Lower lobe of right lung (tissue), 2 donors: Measurements from ENCODE around the gene OTOG. TPM values are rescaled to one million over a fixed set of nuclear protein-coding genes. Genes with fewer than 3 reads are reported as not detected.

Experiments
- ATAC-seq, 2 donors: fragments of 200-7000 bp; cut with Tn5 transposase; one replicate each; pipeline ENCODE4 v1.9.1; 2020 to 2022; ENCODE audit warnings: mild to moderate bottlenecking in 2 of 2, moderate library complexity in 2 of 2
- DNase-seq: peaks from one replicate; pipeline ENCODE4 v3.0.0-alpha.2; 2020
- H3K27ac ChIP-seq: fragments of 200-600 bp; one replicate; pipeline ENCODE4 v1.8.0; 2022
- H3K27me3 ChIP-seq: fragments of 200-600 bp; one replicate; pipeline ENCODE4 v1.8.0; 2022; ENCODE audit warnings: low read depth
- H3K36me3 ChIP-seq: fragments of 200-600 bp; one replicate; pipeline ENCODE4 v1.8.0; 2022; ENCODE audit warnings: mild to moderate bottlenecking
- H3K4me1 ChIP-seq: fragments of 200-600 bp; one replicate; pipeline ENCODE4 v1.8.0; 2022
- H3K4me3 ChIP-seq: fragments of 200-600 bp; one replicate; pipeline ENCODE4 v1.8.0; 2022; ENCODE audit warnings: mild to moderate bottlenecking
- H3K9me3 ChIP-seq: fragments of 200-600 bp; one replicate; pipeline ENCODE4 v1.8.0; 2022
- intact Hi-C: fragments of 100-400 bp; cut with DNase I; formaldehyde crosslinking; loops from one replicate; pipeline ENCODE4 v1.11.0; 2022
- total RNA-seq: library from RNA; stranded (reverse); fragmentation: NEBNext Ultra II Directional; extraction: Animal tissue kit (Norgen Biotek cat#: 25700); gene quantifications from one replicate; pipeline ENCODE4 v1.2.1, GENCODE V29; 2021
- TF ChIP-seq, protein P1 (sequence below): fragments of 200-600 bp; IDR thresholded peaks from one replicate; pipeline ENCODE4 v1.8.0; 2022; ENCODE audit warnings: antibody characterized with exemption, mild to moderate bottlenecking
- donor health status: DM: no; HTN: yes; CAD: no; lungs with severe emphysema.

OTOG gene
- total RNA-seq, 1 donor from 2014 or later: not detected

DNA sequence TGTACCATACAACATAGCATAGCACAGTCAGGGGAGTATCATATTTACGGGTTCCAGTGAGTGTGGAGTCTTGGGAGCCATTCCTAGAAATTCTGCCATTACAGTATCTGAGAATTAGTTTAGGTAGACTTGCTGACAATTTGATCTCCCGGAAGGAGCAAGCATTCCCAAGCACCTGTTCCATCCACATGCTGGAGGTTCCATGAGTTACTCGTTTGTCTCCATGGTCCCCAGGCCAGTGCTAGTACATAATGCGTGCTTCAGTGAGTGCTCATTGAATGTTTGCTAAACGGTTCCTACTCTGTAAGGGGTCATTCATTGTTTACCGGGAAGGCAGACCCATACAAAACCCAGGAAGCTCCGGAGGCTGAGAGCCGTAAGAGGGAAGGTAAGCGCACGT, 144.9 kb downstream of the OTOG start:
- H3K36me3 ChIP-seq: no peaks in the 10 kb centered on the region
- TF ChIP-seq, protein P1, sequence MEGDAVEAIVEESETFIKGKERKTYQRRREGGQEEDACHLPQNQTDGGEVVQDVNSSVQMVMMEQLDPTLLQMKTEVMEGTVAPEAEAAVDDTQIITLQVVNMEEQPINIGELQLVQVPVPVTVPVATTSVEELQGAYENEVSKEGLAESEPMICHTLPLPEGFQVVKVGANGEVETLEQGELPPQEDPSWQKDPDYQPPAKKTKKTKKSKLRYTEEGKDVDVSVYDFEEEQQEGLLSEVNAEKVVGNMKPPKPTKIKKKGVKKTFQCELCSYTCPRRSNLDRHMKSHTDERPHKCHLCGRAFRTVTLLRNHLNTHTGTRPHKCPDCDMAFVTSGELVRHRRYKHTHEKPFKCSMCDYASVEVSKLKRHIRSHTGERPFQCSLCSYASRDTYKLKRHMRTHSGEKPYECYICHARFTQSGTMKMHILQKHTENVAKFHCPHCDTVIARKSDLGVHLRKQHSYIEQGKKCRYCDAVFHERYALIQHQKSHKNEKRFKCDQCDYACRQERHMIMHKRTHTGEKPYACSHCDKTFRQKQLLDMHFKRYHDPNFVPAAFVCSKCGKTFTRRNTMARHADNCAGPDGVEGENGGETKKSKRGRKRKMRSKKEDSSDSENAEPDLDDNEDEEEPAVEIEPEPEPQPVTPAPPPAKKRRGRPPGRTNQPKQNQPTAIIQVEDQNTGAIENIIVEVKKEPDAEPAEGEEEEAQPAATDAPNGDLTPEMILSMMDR: no peak
- intact Hi-C loops: no loop called here
- DNase-seq (no peak), ATAC-seq (no peak)
- H3K4me1 ChIP-seq: no peaks in the 10 kb centered on the region
- H3K4me3 ChIP-seq: no peak overlapping the region
- H3K9me3 ChIP-seq: no peaks in the 10 kb centered on the region
- H3K27ac ChIP-seq: no peak overlapping the region
- H3K27me3 ChIP-seq: peaks cover 45% of the 10 kb centered on the region

DNA sequence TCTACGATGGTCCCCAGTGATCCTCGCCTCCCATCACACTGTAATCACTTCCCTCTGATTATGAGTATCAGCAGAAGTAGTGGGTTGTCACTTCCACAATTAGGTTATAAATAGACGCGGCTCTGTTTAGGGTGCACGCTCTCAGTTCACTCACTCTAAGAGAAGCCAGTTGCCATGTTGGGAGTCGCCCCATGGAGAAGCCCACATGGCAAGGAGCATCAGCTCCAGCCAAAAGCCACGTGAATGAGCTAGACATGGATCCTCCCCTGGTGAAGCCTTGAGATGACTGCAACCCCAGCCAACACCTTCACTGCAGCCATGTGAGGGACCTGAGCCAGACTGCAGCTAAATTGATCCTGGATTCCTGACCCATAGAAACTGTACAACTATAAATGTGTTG, 145.9 kb downstream of the OTOG start:
- peaks cover 49% of the 10 kb centered on the region for H3K27me3 ChIP-seq
- ATAC-seq (no peak), DNase-seq (no peak)
- no peak overlapping the region for H3K4me3 ChIP-seq
- no peaks in the 10 kb centered on the region for H3K4me1 ChIP-seq
- H3K36me3 ChIP-seq: no peaks in the 10 kb centered on the region
- intact Hi-C loops: no loop called here
- TF ChIP-seq, protein P1: no peak
- H3K9me3 ChIP-seq: no peaks in the 10 kb centered on the region
- no peak overlapping the region for H3K27ac ChIP-seq

DNA sequence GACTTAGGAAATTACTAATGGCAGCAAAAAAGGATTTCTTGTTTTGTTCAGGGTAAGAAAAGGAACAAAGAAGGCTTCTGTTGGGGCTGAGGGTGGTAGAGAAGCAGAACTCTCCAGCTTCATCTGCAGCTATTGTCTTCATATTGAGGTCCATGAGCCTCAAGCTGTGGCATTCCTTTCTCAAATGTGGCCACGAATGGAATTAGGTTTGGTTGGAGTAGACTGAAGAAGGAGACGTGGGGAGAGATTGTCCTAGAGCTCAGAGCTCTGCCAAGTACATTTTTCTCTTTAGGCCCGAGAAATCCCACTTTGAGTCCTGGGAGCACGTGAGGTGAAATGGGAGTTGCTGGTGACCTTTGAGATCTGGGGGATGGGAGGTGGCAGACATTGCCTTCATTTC, 146.5 kb downstream of the OTOG start:
- intact Hi-C loops: no loop called here
- DNase-seq: no peak
- Histone ChIP-seq H3K27ac (no peak overlapping the region), H3K36me3 (no peaks in the 10 kb centered on the region), H3K4me3 (no peak overlapping the region), H3K27me3 (peaks cover 49% of the 10 kb centered on the region), H3K4me1 (no peaks in the 10 kb centered on the region), H3K9me3 (no peaks in the 10 kb centered on the region)
- TF ChIP-seq, protein P1: no peak
- no peak for ATAC-seq

DNA sequence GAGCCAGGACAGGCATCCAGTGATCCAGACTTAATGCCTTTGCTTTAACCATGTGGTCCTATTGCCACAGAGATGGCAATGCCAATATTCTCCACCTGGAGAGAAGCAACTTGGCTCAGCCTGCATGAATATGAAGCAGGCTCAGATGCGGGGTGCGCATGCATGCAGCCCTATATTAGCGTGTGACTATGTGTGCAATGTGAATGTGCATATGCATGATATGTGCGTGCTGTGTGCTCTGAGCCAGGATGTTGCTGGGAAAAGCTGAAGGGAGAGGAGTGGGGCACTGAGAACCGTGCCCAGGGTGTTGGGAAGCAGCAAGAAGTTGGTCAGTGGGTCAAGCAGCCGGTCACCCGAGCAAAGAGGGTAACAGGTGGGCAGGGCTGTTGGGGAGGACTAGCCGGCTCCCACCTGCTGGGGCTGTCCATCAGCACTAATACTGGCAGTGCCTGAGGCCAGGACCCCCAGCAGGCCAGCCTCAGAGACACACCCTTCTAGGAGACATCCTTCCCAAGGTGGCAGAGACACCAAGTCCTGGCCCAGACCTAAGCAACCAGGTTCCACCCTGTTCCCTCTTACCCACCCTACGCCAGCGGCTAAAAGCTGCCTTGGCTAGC, 147.5 kb downstream of the OTOG start:
- Histone ChIP-seq H3K27me3 (peaks cover 49% of the 10 kb centered on the region), H3K9me3 (no peaks in the 10 kb centered on the region), H3K4me3 (no peak overlapping the region), H3K27ac (no peak overlapping the region), H3K4me1 (no peaks in the 10 kb centered on the region), H3K36me3 (no peaks in the 10 kb centered on the region)
- TF ChIP-seq, protein P1: no peak
- ATAC-seq: no peak
- intact Hi-C loops: no loop called here
- DNase-seq: no peak

DNA sequence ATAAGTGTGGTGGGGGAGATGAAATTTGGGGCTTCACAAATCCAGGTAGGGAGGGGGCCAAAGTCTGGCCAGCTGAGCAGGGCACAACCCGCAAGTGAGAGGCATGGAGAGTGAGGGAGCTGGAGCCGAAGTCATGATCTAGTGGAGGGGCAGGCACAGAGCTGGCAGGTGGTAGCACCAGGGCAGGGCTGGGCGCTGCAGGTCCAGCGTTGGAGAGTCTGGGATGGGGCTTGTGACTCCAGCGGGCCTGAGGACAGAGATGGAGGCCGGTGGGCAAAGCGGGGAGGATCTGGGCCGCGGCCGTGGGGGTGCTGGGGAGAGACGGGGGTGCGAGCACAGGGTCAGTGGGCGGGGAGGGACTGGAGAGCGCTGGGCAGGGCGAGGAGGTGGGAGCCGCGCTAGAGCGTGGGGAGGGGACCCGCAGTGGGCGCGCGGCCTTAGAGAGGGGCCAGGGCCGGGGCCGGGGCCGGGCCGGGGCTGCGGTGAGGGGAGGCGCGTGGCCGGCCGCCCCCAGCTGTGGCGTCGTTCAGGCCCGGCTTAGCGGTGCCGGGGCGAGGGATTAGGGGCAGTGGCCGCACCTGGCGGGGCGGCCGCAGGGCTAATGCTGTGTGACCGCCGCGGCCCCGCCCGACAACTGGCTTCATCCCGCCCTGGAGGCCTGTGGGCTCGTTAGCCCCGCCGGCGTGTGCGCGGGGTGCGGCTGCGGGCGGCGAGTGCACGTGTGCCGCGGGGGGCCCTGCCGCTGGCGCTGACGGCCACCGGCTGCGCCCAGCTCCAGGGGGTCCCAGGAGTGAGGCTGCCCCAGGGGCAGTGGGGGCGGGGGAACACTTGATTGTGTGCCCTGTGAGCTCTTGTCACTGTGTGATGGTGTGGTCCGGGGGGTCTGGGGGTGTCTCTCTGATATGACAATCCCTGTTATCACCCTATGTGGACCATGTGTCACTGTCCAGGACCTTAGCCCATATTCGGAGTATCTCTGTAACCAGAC, 148.7 kb downstream of the OTOG start:
- TF ChIP-seq, protein P1: no peak
- DNase-seq (no peak), ATAC-seq (no peak)
- Histone ChIP-seq H3K4me3 (no peak overlapping the region), H3K27ac (no peak overlapping the region), H3K27me3 (peaks cover 49% of the 10 kb centered on the region), H3K4me1 (no peaks in the 10 kb centered on the region), H3K36me3 (no peaks in the 10 kb centered on the region), H3K9me3 (no peaks in the 10 kb centered on the region)
- intact Hi-C loops: no loop called here
